Measurements from ENCODE around the gene CTNNA3.

Gene CTNNA3

GRCh38 chr10:66880292-66880691 is 815.7 kb downstream of the CTNNA3 start:
- Histone ChIP-seq H3K9ac (ENCODE audit: low read length) (no peak overlapping the region), H3K9me3 (ENCODE audit: control insufficient read depth, insufficient read depth, low read depth, low read length) (no peaks in the 10 kb centered on the region), H3K27me3 (ENCODE audit: control insufficient read depth, insufficient read depth, low read length) (no peaks in the 10 kb centered on the region), H3K4me1 (ENCODE audit: control insufficient read depth, insufficient read depth, low read length) (no peaks in the 10 kb centered on the region), H3K27ac (ENCODE audit: low read depth, low read length) (no peak overlapping the region), H3K4me3 (ENCODE audit: low read depth, low read length) (no peak overlapping the region), H3K36me3 (ENCODE audit: control insufficient read depth, insufficient read depth, low read length) (no peaks in the 10 kb centered on the region)

- H3K4me3 ChIP-seq (ENCODE audit: low read depth, low read length): no peak overlapping the region
- no peaks in the 10 kb centered on the region for H3K9me3 ChIP-seq (ENCODE audit: control insufficient read depth, insufficient read depth, low read depth, low read length)
- peaks cover 3% of the 10 kb centered on the region; the same call in 1 of the 2 replicates for H3K4me1 ChIP-seq (ENCODE audit: control insufficient read depth, insufficient read depth, low read length)
- H3K9ac ChIP-seq (ENCODE audit: low read length): no peak overlapping the region
- no peaks in the 10 kb centered on the region for H3K36me3 ChIP-seq (ENCODE audit: control insufficient read depth, insufficient read depth, low read length)
- H3K27me3 ChIP-seq (ENCODE audit: control insufficient read depth, insufficient read depth, low read length): no peaks in the 10 kb centered on the region
- no peak overlapping the region for H3K27ac ChIP-seq (ENCODE audit: low read depth, low read length)
Measured at GRCh38 chr10:66877361-66877760, 818.6 kb downstream of the CTNNA3 start.

- H3K27me3 ChIP-seq (ENCODE audit: control insufficient read depth, insufficient read depth, low read length): no peaks in the 10 kb centered on the region
- H3K9ac ChIP-seq (ENCODE audit: low read length): no peak overlapping the region
- H3K27ac ChIP-seq (ENCODE audit: low read depth, low read length): no peak overlapping the region
- H3K4me3 ChIP-seq (ENCODE audit: low read depth, low read length): no peak overlapping the region
- H3K36me3 ChIP-seq (ENCODE audit: control insufficient read depth, insufficient read depth, low read length): no peaks in the 10 kb centered on the region
- H3K4me1 ChIP-seq (ENCODE audit: control insufficient read depth, insufficient read depth, low read length): peaks cover 3% of the 10 kb centered on the region; the same call in 1 of the 2 replicates
- no peaks in the 10 kb centered on the region for H3K9me3 ChIP-seq (ENCODE audit: control insufficient read depth, insufficient read depth, low read depth, low read length)
Measured at GRCh38 chr10:66869635-66870034, 826.4 kb downstream of the CTNNA3 start.

GRCh38 chr10:66862687-66863258 is 833.2 kb downstream of the CTNNA3 start:
- Histone ChIP-seq H3K36me3 (ENCODE audit: control insufficient read depth, insufficient read depth, low read length) (no peaks in the 10 kb centered on the region), H3K27ac (ENCODE audit: low read depth, low read length) (no peak overlapping the region), H3K9ac (ENCODE audit: low read length) (no peak overlapping the region), H3K9me3 (ENCODE audit: control insufficient read depth, insufficient read depth, low read depth, low read length) (no peaks in the 10 kb centered on the region), H3K27me3 (ENCODE audit: control insufficient read depth, insufficient read depth, low read length) (no peaks in the 10 kb centered on the region), H3K4me3 (ENCODE audit: low read depth, low read length) (no peak overlapping the region), H3K4me1 (ENCODE audit: control insufficient read depth, insufficient read depth, low read length) (no peaks in the 10 kb centered on the region)

- no peak overlapping the region for H3K4me3 ChIP-seq (ENCODE audit: low read depth, low read length)
- H3K27ac ChIP-seq (ENCODE audit: low read depth, low read length): no peak overlapping the region
- no peaks in the 10 kb centered on the region for H3K4me1 ChIP-seq (ENCODE audit: control insufficient read depth, insufficient read depth, low read length)
- no peaks in the 10 kb centered on the region for H3K36me3 ChIP-seq (ENCODE audit: control insufficient read depth, insufficient read depth, low read length)
- no peaks in the 10 kb centered on the region for H3K9me3 ChIP-seq (ENCODE audit: control insufficient read depth, insufficient read depth, low read depth, low read length)
- H3K9ac ChIP-seq (ENCODE audit: low read length): no peak overlapping the region
- no peaks in the 10 kb centered on the region for H3K27me3 ChIP-seq (ENCODE audit: control insufficient read depth, insufficient read depth, low read length)
Measured at GRCh38 chr10:66860376-66860945, 835.5 kb downstream of the CTNNA3 start.

- H3K9ac ChIP-seq (ENCODE audit: low read length): no peak overlapping the region
- H3K4me1 ChIP-seq (ENCODE audit: control insufficient read depth, insufficient read depth, low read length): peaks cover 3% of the 10 kb centered on the region
- H3K27ac ChIP-seq (ENCODE audit: low read depth, low read length): no peak overlapping the region
- no peaks in the 10 kb centered on the region for H3K9me3 ChIP-seq (ENCODE audit: control insufficient read depth, insufficient read depth, low read depth, low read length)
- no peaks in the 10 kb centered on the region for H3K36me3 ChIP-seq (ENCODE audit: control insufficient read depth, insufficient read depth, low read length)
- no peak overlapping the region for H3K4me3 ChIP-seq (ENCODE audit: low read depth, low read length)
- no peaks in the 10 kb centered on the region for H3K27me3 ChIP-seq (ENCODE audit: control insufficient read depth, insufficient read depth, low read length)
Measured at GRCh38 chr10:66852811-66853210, 843.2 kb downstream of the CTNNA3 start.

- Histone ChIP-seq H3K27ac (ENCODE audit: low read depth, low read length) (no peak overlapping the region), H3K4me1 (ENCODE audit: control insufficient read depth, insufficient read depth, low read length) (peaks cover 8% of the 10 kb centered on the region), H3K9ac (ENCODE audit: low read length) (no peak overlapping the region), H3K9me3 (ENCODE audit: control insufficient read depth, insufficient read depth, low read depth, low read length) (no peaks in the 10 kb centered on the region), H3K27me3 (ENCODE audit: control insufficient read depth, insufficient read depth, low read length) (no peaks in the 10 kb centered on the region), H3K36me3 (ENCODE audit: control insufficient read depth, insufficient read depth, low read length) (no peaks in the 10 kb centered on the region), H3K4me3 (ENCODE audit: low read depth, low read length) (no peak overlapping the region)
Measured at GRCh38 chr10:66848856-66849255, 847.1 kb downstream of the CTNNA3 start.

- Histone ChIP-seq H3K36me3 (ENCODE audit: control insufficient read depth, insufficient read depth, low read length) (no peaks in the 10 kb centered on the region), H3K4me3 (ENCODE audit: low read depth, low read length) (no peak overlapping the region), H3K9me3 (ENCODE audit: control insufficient read depth, insufficient read depth, low read depth, low read length) (no peaks in the 10 kb centered on the region), H3K4me1 (ENCODE audit: control insufficient read depth, insufficient read depth, low read length) (peaks cover 6% of the 10 kb centered on the region), H3K9ac (ENCODE audit: low read length) (no peak overlapping the region), H3K27ac (ENCODE audit: low read depth, low read length) (no peak overlapping the region), H3K27me3 (ENCODE audit: control insufficient read depth, insufficient read depth, low read length) (no peaks in the 10 kb centered on the region)
Measured at GRCh38 chr10:66844176-66844942, 851.6 kb downstream of the CTNNA3 start.

GRCh38 chr10:66843396-66843795 is 852.6 kb downstream of the CTNNA3 start:
- Histone ChIP-seq H3K27ac (ENCODE audit: low read depth, low read length) (no peak overlapping the region), H3K27me3 (ENCODE audit: control insufficient read depth, insufficient read depth, low read length) (no peaks in the 10 kb centered on the region), H3K4me1 (ENCODE audit: control insufficient read depth, insufficient read depth, low read length) (peaks cover 5% of the 10 kb centered on the region), H3K36me3 (ENCODE audit: control insufficient read depth, insufficient read depth, low read length) (no peaks in the 10 kb centered on the region), H3K9me3 (ENCODE audit: control insufficient read depth, insufficient read depth, low read depth, low read length) (no peaks in the 10 kb centered on the region), H3K9ac (ENCODE audit: low read length) (no peak overlapping the region), H3K4me3 (ENCODE audit: low read depth, low read length) (no peak overlapping the region)

- Histone ChIP-seq H3K27me3 (ENCODE audit: control insufficient read depth, insufficient read depth, low read length) (no peaks in the 10 kb centered on the region), H3K4me1 (ENCODE audit: control insufficient read depth, insufficient read depth, low read length) (peaks cover 5% of the 10 kb centered on the region), H3K4me3 (ENCODE audit: low read depth, low read length) (no peak overlapping the region), H3K36me3 (ENCODE audit: control insufficient read depth, insufficient read depth, low read length) (no peaks in the 10 kb centered on the region), H3K27ac (ENCODE audit: low read depth, low read length) (no peak overlapping the region), H3K9me3 (ENCODE audit: control insufficient read depth, insufficient read depth, low read depth, low read length) (no peaks in the 10 kb centered on the region), H3K9ac (ENCODE audit: low read length) (no peak overlapping the region)
Measured at GRCh38 chr10:66842867-66843266, 853.1 kb downstream of the CTNNA3 start.

- Histone ChIP-seq H3K27ac (ENCODE audit: low read depth, low read length) (no peak overlapping the region), H3K36me3 (ENCODE audit: control insufficient read depth, insufficient read depth, low read length) (no peaks in the 10 kb centered on the region), H3K4me1 (ENCODE audit: control insufficient read depth, insufficient read depth, low read length) (peaks cover 5% of the 10 kb centered on the region), H3K27me3 (ENCODE audit: control insufficient read depth, insufficient read depth, low read length) (no peaks in the 10 kb centered on the region), H3K9ac (ENCODE audit: low read length) (no peak overlapping the region), H3K4me3 (ENCODE audit: low read depth, low read length) (no peak overlapping the region), H3K9me3 (ENCODE audit: control insufficient read depth, insufficient read depth, low read depth, low read length) (no peaks in the 10 kb centered on the region)
Measured at GRCh38 chr10:66842371-66842770, 853.6 kb downstream of the CTNNA3 start.

All from HUES6 (cell line).